Breast epithelium (tissue), 4 donors: ENCODE data around the gene BIRC5. TPM values are rescaled to one million over a fixed set of nuclear protein-coding genes. Genes with fewer than 3 reads are reported as not detected.

Experiments used
- DNase-seq, 2 donors: peaks; one replicate each; pipeline ENCODE4 v3.0.0-alpha.2; 2019; ENCODE audit warnings: low spot score in 2 of 2
- H3K27ac ChIP-seq, 2 donors: fragments of 200-600 bp; sonication (generic) in 1 of 2; one replicate each; pipeline ENCODE4 v1.5.1; 2016 to 2019; ENCODE audit warnings: mild to moderate bottlenecking in 1 of 2
- H3K27me3 ChIP-seq, 2 donors: fragments of 200-600 bp; sonication (generic) in 1 of 2; one replicate each; pipeline versions ENCODE4 v1.5.1 to v1.6.0; 2017 to 2019; ENCODE audit warnings: control low read depth in 1 of 2, mild to moderate bottlenecking in 1 of 2
- H3K36me3 ChIP-seq: fragments of 200-600 bp; one replicate; pipeline ENCODE4 v1.5.1; 2019
- H3K4me1 ChIP-seq, 2 donors: fragments of 200-600 bp; sonication (generic); one replicate each; pipeline ENCODE4 v1.5.1; 2016 to 2019; ENCODE audit warnings: control low read depth in 1 of 2
- H3K4me3 ChIP-seq, 3 donors: fragments of 200-600 bp; sonication (generic); 1 replicate in 2 of 3; 2 replicates in 1 of 3; pipeline ENCODE4 v1.5.1; 2016 to 2019; ENCODE audit warnings: mild to moderate bottlenecking in 3 of 3, moderate library complexity in 2 of 3
- H3K9me3 ChIP-seq, 2 donors: fragments of 200-600 bp; sonication (generic) in 1 of 2; one replicate each; pipeline ENCODE4 v1.5.1; 2016 to 2019; ENCODE audit warnings: control low read depth in 1 of 2
- POLR2A ChIP-seq: fragments of 450-650 bp; IDR thresholded peaks from one replicate; pipeline ENCODE4 v1.6.1; 2016; ENCODE audit warnings: antibody characterized with exemption, mild to moderate bottlenecking, moderate library complexity
- POLR2AphosphoS5 ChIP-seq, 3 donors: sonication (generic); formaldehyde crosslinking; IDR thresholded peaks; one replicate each; pipeline ENCODE4 v1.6.1; 2017; ENCODE audit warnings: antibody characterized with exemption in 3 of 3
- intact Hi-C: fragments of 100-400 bp; cut with DNase I; formaldehyde crosslinking; loops from one replicate; pipeline ENCODE4 v1.15.1; 2023; ENCODE audit warnings: low total_unique reads
- total RNA-seq, 3 donors: library from RNA; depleted of rRNA; stranded (reverse); fragments of >200 nt; gene quantifications; one replicate each; pipeline ENCODE4 v1.1.0, GENCODE V29; 2016
- TF ChIP-seq, protein P1 (sequence below), 3 donors: fragments of 450-650 bp; IDR thresholded peaks; one replicate each; pipeline ENCODE4 v1.5.1; 2016 to 2017; ENCODE audit warnings: antibody characterized with exemption in 3 of 3, mild to moderate bottlenecking in 3 of 3, moderate library complexity in 3 of 3

Gene BIRC5
- total RNA-seq, 3 donors from 2014 or later = 0.29 to 1.9 (median 0.33) TPM

DNA sequence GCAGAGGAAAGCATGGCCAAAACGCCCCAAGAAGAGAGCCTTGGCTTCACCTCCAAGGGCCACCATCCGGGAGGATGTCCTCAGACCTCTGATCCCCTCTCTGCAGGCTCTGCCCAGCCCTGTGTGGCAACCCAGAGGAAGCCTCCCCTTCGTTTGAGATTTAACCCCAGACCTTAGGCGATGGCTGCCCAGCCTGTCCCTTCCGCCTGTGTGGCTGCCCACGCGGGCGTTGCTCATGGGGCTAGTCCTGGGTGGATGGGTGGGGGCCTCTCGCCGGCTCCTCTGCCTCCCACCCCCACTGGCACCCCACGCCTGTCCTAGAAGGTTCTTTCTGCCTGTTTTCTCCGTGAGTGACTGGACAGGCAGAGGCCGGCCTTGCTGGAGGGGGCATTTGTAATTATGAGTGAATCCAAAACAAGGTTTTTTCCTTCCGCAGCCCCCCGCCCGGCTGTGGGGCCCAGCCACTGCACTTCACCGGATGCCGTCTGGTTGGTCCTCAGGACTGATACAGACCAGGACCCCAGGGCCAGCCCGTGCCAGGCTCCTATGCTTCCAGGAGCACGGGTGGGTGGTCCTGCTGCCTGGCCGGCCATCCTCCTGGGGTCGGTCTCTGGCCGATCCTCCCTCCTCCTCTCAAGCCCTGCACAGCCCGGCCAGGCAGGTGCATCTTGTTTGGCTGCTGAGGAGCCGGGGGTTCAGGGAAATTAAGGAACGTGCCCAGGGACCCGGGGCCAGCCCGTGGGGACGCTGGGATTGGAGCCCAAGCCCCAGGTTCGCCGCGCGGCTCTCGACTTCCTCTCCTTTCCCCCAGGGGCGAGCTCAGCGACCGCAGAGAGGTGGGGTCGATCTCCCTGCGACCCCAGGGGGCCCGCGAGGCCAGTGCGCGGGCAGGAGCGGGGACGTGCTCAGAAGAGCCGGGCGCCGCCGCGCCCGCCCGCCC, 17.2 kb downstream of the BIRC5 start, which contains the start of gene TMEM235:
Gene TMEM235, plus strand, starts transcription at position 636 of the 940 bp plus-strand sequence. CDS start 393 bp downstream, outside the sequence.
- Histone ChIP-seq H3K4me1 (no peaks in the 10 kb centered on the region), H3K9me3 (no peaks in the 10 kb centered on the region), H3K27me3 (peaks cover 5 to 24% of the 10 kb centered on the region in 2 donors), H3K4me3 (peak within 1 kb of the TSS in 1 of 3 donors; percentile 54), H3K36me3 (no peaks in the 10 kb centered on the region), H3K27ac (no peak within 1 kb of the TSS)
- no peak for DNase-seq
- TF ChIP-seq POLR2AphosphoS5 (IDR thresholded peaks at IDR 0.05) (no peak), POLR2A (no peak)
- TF ChIP-seq, protein P1, sequence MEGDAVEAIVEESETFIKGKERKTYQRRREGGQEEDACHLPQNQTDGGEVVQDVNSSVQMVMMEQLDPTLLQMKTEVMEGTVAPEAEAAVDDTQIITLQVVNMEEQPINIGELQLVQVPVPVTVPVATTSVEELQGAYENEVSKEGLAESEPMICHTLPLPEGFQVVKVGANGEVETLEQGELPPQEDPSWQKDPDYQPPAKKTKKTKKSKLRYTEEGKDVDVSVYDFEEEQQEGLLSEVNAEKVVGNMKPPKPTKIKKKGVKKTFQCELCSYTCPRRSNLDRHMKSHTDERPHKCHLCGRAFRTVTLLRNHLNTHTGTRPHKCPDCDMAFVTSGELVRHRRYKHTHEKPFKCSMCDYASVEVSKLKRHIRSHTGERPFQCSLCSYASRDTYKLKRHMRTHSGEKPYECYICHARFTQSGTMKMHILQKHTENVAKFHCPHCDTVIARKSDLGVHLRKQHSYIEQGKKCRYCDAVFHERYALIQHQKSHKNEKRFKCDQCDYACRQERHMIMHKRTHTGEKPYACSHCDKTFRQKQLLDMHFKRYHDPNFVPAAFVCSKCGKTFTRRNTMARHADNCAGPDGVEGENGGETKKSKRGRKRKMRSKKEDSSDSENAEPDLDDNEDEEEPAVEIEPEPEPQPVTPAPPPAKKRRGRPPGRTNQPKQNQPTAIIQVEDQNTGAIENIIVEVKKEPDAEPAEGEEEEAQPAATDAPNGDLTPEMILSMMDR (IDR thresholded peaks at IDR 0.05) = no peak
- intact Hi-C loops = loop anchor here (10.0 kb wide), 1 partner anchor 1624 kb away; no protein-coding TSS in a partner anchor

DNA sequence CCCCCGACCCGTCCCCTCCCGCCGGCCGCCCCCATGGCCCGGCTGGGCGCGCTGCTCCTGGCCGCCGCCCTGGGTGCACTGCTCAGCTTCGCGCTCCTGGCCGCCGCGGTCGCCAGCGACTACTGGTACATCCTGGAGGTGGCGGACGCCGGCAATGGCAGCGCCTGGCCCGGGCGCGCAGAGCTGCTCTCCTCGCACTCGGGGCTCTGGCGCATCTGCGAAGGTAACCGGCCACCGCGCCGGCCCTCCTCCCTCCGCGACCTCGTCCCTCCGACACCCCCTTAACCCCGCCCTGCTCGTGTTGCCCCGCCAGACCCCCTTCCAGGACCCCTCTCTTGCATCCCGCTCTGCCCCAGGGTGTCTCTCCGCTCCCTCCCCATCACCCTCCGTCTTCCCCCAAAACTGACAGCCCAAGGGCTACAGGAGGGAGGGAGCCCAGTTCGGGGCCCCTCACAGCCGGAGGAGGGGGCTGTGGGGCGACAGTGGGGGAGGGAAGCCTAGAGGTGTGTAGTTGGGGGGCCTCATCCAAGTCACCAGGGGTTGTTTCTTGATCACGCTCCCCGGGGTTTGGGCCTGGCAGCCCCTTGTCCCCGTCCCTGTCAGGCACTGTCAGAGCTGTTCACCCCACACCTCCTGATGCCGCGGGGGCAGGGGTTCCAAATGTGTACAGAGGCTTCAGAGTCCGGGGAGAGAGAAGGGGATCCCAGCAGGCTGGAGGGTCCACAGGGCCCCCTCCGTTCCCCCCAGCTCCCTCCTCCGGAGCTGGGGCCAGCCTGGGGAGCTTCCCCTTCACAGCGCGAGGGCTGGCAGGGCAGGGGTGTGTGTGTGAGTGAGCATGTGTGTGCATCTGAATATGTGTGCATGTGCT, 18.2 kb downstream of the BIRC5 start:
- TF ChIP-seq POLR2A (no peak), POLR2AphosphoS5 (IDR thresholded peaks at IDR 0.05) (no peak)
- TF ChIP-seq, protein P1 (IDR thresholded peaks at IDR 0.05) = no peak
- intact Hi-C loops = loop anchor here (10.0 kb wide), 1 partner anchor 1623 kb away; no protein-coding TSS in a partner anchor
- no peak for DNase-seq
- Histone ChIP-seq H3K4me1 (no peaks in the 10 kb centered on the region), H3K4me3 (peak overlapping the region in 1 of 3 donors; percentile 54), H3K36me3 (no peaks in the 10 kb centered on the region), H3K9me3 (no peaks in the 10 kb centered on the region), H3K27me3 (peaks cover 5 to 24% of the 10 kb centered on the region in 2 donors), H3K27ac (no peak overlapping the region)

DNA sequence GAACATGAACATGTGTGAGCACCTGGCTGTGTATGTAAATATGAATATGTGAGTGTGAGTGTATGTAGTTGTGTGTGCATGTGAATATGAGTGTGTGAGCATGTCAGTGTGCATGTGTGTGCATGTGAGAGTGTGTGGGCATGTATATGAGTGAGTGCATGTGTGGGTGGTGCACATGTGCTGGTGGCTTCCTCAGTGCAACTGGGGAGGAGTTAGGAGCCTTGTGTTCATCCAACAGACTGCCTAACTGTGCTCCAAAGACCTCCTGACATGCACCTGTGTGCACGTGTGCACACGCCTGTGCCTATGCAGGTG, 18.8 kb downstream of the BIRC5 start:
- no peaks in the 10 kb centered on the region for H3K9me3 ChIP-seq
- TF ChIP-seq, protein P1 (IDR thresholded peaks at IDR 0.05) = no peak
- no peak for TF ChIP-seq POLR2AphosphoS5 (IDR thresholded peaks at IDR 0.05)
- TF ChIP-seq POLR2A = no peak
- DNase-seq = no peak
- no peak overlapping the region for H3K4me3 ChIP-seq
- peaks cover 5 to 24% of the 10 kb centered on the region in 2 donors for H3K27me3 ChIP-seq
- H3K36me3 ChIP-seq = no peaks in the 10 kb centered on the region
- intact Hi-C loops = loop anchor here (10.0 kb wide), 1 partner anchor 1622 kb away; no protein-coding TSS in a partner anchor
- no peaks in the 10 kb centered on the region for H3K4me1 ChIP-seq
- no peak overlapping the region for H3K27ac ChIP-seq

DNA sequence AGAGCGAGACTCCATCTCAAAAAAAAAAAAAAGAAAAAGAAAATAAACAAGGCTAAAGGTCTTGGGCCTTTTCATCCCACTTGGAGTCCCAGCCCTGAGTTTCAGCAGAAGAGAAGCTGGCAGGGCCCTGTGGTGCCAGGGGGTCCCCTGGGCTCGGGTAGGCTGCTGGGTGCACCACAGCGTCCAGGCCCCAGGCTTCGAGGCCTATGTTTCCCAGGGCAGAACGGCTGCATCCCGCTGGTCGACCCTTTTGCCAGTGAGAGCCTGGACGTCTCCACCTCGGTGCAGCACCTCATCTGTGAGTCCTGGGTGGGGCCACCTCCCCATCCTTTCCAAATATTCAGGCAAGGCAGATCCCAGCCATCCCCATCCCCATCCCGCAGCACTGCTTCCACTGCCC, 19.6 kb downstream of the BIRC5 start:
- Histone ChIP-seq H3K36me3 (no peaks in the 10 kb centered on the region), H3K27ac (no peak overlapping the region), H3K9me3 (no peaks in the 10 kb centered on the region), H3K4me1 (no peaks in the 10 kb centered on the region), H3K4me3 (no peak overlapping the region), H3K27me3 (peaks cover 5 to 24% of the 10 kb centered on the region in 2 donors)
- intact Hi-C loops = loop anchor here (10.0 kb wide), 1 partner anchor 1621 kb away; no protein-coding TSS in a partner anchor
- TF ChIP-seq POLR2A (no peak), POLR2AphosphoS5 (IDR thresholded peaks at IDR 0.05) (no peak)
- TF ChIP-seq, protein P1 (IDR thresholded peaks at IDR 0.05) = no peak
- no peak for DNase-seq
